HG03108 (cell line): ENCODE measurements around the gene IL16.

Experiments used
- ATAC-seq: cut with Tn5 transposase; IDR thresholded peaks from one replicate; pipeline ENCODE4 v1.9.1; 2021; ENCODE audit warnings: moderate library complexity; ENCODE audit not compliant: unreplicated experiment

IL16 gene

GRCh38 chr15:81273200-81273599 lies 76.5 kb downstream of the IL16 start:
- ATAC-seq = no peak

- no peak for ATAC-seq
Measured at GRCh38 chr15:81273855-81274254, 77.2 kb downstream of the IL16 start.

GRCh38 chr15:81274255-81274654 lies 77.6 kb downstream of the IL16 start:
- ATAC-seq = no peak

GRCh38 chr15:81274931-81275707 lies 78.4 kb downstream of the IL16 start:
- ATAC-seq = no peak

DNA sequence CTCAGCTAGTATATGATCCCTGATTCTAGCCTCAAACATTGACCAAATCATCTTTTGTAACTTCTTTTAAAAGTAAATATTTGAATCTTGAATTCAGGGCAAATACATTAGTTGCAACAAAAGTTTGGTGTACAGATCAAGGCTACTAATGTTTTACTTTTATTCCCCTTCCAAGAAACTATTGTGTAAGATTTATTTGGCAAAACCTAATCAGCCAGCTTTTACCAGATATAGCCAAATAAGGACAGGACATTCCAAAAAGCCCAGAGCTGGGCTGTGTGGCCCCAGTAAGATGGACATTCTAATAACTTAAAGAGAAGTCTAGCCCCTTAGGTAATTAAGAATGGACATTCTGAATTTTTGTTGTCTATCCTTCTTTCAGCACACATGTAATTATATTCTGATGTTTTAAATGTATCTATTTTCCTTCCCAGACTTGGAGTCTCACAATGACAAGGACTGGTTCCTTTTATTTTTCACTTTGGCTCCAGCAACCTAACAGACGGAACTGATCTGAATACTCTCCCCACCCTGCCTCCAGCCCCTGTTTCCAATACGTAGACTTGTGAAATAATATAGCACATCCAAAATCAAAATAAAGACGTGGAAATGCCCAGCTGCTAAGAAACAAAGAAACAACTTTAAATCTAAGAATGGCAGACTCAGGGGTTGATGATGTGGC lies 79.2 kb downstream of the IL16 start:
- no peak for ATAC-seq

GRCh38 chr15:81276967-81277366 lies 80.3 kb downstream of the IL16 start:
- ATAC-seq = no peak

DNA sequence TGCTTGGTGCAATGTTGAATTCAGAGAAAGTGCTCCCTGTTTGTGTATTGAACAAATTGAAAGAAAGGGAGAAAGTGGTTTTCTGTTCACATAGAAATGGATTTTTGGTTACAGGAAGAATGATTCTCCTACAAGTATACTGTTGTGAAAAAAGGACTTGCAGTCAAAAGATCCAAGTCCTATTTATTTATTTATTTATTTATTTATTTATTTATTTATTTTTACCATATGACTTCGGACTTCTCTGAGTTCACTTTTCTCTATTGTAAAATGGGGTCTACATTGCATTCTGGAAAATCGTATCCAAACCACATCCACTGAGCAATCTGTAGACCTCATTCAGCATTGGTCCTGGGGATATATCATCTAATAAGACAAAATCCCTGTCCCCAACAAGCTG lies 81.2 kb downstream of the IL16 start:
- ATAC-seq = no peak

- ATAC-seq = no peak
Measured at GRCh38 chr15:81278306-81279029, 81.8 kb downstream of the IL16 start.

DNA sequence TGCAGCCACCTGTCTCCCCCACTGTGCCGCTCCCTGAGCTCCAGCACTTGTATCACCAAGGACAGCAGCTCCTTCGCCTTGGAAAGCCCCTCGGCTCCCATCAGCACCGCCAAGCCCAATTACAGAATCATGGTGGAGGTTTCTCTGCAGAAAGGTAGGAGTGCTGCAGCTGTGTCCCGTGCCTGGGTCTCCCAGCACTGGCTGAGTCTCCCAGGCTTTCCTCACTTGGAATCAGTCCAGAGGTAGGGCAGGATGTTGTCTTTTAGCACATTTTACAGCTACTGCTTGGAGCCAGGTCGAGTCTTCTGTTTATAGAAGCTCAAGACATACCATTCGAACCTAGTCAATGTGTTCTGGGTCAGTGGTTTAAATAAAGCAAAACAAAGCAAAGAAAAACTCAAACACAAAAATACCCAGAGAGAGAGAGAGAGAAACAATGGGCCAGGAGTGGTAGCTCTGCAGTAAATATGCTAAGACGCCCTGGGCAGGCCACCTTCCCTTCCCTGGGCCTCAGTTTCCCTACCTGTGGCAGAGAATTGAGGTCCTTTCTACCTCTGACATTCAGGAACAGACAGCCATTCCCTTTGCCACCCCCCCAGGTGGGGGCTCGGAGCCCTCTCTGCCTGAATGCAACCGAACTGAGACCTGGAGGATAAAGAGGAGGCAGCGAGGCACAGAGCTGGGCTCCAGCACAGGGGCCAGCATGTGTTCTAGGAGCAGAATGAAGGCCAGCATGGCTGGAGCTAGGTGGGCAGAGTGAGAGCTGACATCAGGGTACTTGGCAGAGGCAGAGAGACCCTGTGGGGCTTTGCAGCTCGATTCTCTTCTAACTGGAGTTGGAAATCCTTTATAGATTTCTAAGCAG lies 83.2 kb downstream of the IL16 start:
- no peak for ATAC-seq

DNA sequence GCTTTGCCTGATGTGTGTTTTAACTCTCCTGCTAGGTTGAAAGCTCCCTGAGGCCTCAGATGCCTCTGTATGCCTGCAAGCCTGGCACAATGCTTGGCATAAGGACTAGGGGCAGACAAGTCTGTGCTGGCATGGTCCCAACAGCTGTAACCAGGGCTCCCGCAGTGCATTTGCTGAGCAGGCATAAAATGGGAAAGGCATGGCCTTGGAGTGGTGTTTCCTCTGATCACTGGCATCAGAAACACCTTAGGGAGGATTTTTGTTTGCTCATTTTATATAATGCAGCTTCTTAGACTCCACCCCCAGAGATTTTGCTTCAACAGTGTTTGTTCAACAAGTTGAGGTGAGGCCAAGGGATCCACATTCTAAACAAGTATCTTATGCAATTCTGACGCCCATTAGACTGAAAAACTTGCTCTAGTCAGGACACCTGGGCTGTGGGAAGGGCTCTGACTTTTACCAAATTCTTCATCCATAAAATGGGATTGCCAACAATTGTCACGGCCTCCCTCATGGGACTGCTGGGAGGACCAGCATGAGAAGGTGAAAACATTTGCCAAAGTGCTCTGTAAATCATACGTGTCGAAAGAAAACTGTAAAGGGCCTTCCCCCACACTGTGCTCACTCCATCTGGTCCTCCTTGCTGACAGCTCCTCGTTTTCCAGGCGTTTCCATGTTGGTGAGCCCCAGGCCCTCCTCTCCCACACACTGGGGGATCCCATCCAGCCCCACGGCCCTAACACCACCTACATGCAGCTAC lies 84.2 kb downstream of the IL16 start:
- ATAC-seq = no peak

DNA sequence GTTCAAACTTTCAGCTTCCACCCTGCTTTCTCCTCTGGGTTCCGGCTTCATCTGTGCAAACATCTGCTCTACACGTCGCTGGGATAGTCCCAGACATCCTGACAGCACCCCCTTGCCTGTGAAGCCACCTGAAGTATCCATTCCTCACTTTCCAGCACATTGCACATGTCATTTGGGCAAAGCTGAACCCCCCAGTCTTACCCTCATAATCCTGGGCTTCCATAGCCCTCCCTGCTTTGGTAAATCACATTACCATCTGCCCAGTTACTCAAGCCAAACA lies 84.7 kb downstream of the IL16 start:
- ATAC-seq = no peak

DNA sequence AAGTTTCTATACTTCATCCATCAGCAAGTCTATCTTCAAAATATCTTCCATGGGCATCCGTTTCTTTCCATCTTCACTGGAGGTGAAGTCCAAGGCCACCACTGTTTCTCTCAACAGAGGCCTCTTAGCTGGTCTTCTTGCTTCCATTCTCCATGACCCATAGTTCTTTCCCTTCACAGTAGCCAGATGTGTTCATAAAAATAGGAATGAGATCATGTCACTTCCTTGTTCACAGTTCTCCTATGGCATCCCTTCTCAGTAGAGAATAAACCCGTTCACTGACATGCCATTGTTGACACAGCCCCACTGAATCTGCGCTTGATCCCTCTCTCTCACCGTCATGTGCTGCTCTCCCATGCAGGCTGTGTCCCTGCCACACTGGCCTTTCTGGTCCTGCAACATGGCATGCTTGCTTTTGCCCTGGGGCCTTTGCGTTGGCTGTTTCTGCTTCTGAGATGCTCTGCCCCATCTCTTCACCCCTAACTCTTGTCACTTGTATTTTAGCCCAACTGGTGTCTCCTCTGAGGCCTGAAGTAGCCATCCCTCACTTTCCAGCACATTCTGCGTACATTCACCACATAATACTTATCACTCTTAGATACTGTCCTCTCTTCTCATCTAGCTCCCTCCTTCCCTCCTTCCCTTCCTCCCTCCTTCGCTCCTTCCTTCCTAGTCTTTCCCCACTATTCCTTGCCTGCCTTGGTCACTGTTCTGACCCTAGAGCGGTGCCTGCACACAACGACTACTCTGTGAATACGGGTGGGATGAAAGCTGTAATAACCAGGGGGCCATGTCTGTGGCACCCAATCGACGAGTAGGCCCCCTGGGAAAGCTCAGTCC lies 85.3 kb downstream of the IL16 start:
- no peak for ATAC-seq

GRCh38 chr15:81282606-81282895 lies 85.9 kb downstream of the IL16 start:
- ATAC-seq = no peak

- no peak for ATAC-seq
Measured at GRCh38 chr15:81282911-81283310, 86.2 kb downstream of the IL16 start.

DNA sequence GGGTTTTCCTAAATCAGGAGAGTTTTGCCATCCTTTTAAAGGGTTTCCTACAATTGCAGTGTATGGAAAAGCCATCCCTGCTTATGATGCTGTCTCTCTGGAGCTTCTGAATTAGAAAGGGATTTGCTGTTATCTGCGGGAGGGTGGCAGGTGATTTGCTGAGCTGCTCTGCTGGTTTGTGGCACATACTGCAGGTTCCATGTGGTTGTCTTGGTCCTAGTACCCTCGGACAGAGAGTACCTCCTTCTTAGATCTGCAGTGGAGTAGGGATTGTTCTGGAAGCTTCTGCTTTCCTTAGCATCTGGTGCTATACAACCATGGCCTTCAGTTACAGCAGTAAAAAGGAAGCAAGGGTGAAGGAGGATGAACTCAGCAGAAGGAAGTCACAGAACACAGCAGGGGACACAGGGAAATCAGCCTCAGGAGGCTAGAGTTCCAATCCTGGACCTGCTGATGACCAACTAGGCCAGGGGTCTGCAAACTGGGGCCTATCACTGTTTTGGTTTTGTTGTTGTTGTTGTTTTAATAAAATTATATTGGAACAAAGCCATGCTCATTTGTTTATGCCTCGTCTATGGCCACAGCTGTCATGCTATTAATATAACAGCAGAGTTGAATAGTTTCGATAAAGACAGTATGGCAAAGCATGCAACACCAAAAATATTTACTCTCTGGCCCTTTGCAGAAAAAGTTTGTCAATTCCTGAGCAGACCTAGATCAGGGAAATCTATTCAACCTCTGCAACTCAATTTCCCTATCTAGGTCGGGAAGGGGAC lies 87.8 kb downstream of the IL16 start:
- ATAC-seq = no peak

DNA sequence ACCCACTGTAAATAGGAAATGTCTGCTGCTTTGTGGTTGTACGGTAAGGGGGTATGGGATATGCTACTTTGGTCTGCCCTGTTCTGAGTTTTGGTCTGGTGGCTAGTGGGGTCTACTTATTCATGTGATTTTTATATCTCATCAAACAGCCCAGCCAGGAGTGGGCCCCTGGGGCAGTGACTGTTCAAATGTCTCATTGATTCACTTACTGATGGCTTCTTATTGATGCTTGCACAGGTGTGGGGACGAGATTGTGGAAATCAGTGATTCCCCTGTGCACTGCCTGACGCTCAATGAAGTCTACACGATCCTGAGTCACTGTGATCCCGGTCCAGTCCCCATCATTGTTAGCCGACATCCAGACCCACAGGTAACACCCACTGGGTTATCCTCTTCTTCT lies 88.8 kb downstream of the IL16 start:
- no peak for ATAC-seq

DNA sequence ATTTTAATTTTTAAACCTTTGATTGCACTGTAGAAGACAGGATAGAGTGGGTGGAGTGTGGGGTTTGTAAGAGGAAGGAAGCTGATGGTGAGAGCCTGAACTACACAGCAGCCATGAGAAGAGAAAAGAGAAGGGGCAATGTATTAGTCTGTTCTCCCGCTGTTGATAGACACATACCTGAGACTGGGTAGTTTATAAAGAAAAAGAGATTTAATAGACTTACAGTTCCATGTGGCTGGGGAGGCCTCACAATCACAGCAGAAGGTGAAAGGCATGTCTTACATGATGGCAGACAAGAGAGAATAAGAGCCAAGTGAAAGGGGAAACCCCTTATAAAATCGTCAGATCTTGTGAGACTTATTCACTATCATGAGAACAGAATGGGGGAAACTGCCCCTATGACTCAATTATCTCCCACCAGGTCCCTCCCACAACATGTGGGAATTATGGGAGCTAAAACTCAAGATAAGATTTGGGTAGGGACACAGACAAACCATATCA lies 90.0 kb downstream of the IL16 start:
- no peak for ATAC-seq

DNA sequence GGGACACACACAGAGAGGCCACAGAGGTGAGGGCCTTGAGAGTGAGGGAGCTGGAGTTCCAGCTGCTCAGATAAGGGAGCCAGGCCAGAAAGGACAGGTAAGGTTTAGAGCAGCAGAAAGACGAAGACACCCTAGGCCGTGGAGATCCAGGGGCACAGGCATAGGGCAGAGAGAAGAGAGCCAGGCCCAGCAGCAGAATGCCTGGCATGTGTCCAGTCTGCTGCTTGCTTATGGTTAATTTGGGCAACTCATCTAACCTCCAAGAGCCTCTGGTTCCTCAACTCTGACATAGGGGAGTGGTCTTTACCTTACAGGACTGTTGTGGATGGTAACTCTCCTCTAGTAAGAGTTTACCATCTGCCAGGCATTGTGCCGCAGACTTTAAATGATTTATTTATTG lies 91.4 kb downstream of the IL16 start:
- no peak for ATAC-seq

- no peak for ATAC-seq
Measured at GRCh38 chr15:81288616-81289015, 91.9 kb downstream of the IL16 start.
